ENCODE data around the gene ZNF782.

Gene ZNF782

GRCh38 chr9:96884443-96884842 is 30.1 kb upstream of the ZNF782 start:
- Histone ChIP-seq H2AFZ (ENCODE audit: low read depth) (no peak overlapping the region), H4K20me1 (ENCODE audit: insufficient read depth) (no peaks in the 10 kb centered on the region), H3K9ac (no peak overlapping the region), H3K27me3 (ENCODE audit: insufficient read depth, low read depth) (no peaks in the 10 kb centered on the region), H3K4me2 (no peak overlapping the region), H3K79me2 (ENCODE audit: insufficient read depth, low read depth) (no peaks in the 10 kb centered on the region), H3K4me1 (ENCODE audit: low read depth, poor library complexity, severe bottlenecking) (no peaks in the 10 kb centered on the region), H3K27ac (no peak overlapping the region), H3K36me3 (ENCODE audit: insufficient read depth) (no peaks in the 10 kb centered on the region), H3K4me3 (IDR thresholded peaks at IDR 0.05; ENCODE audit: insufficient read depth, low read depth, low read length) (no peak overlapping the region)
- TF ChIP-seq CTCF (conservative IDR thresholded peaks at IDR 0.05; ENCODE audit: low read depth, low read length) = no peak

- no peaks in the 10 kb centered on the region for H3K4me1 ChIP-seq (ENCODE audit: low read depth, poor library complexity, severe bottlenecking)
- no peak overlapping the region for H3K4me3 ChIP-seq (IDR thresholded peaks at IDR 0.05; ENCODE audit: insufficient read depth, low read depth, low read length)
- no peak overlapping the region for H3K9ac ChIP-seq
- TF ChIP-seq CTCF (conservative IDR thresholded peaks at IDR 0.05; ENCODE audit: low read depth, low read length) = no peak
- no peaks in the 10 kb centered on the region for H3K79me2 ChIP-seq (ENCODE audit: insufficient read depth, low read depth)
- H3K27me3 ChIP-seq (ENCODE audit: insufficient read depth, low read depth) = no peaks in the 10 kb centered on the region
- H4K20me1 ChIP-seq (ENCODE audit: insufficient read depth) = no peaks in the 10 kb centered on the region
- no peak overlapping the region for H3K4me2 ChIP-seq
- H3K36me3 ChIP-seq (ENCODE audit: insufficient read depth) = no peaks in the 10 kb centered on the region
- no peak overlapping the region for H2AFZ ChIP-seq (ENCODE audit: low read depth)
- H3K27ac ChIP-seq = no peak overlapping the region
Measured at GRCh38 chr9:96883922-96884321, 29.6 kb upstream of the ZNF782 start.

GRCh38 chr9:96877269-96877668 is 23.0 kb upstream of the ZNF782 start:
- Histone ChIP-seq H3K27ac (no peak overlapping the region), H3K4me2 (no peak overlapping the region), H3K27me3 (ENCODE audit: insufficient read depth, low read depth) (no peaks in the 10 kb centered on the region), H3K36me3 (ENCODE audit: insufficient read depth) (no peaks in the 10 kb centered on the region), H3K4me1 (ENCODE audit: low read depth, poor library complexity, severe bottlenecking) (no peaks in the 10 kb centered on the region), H3K4me3 (IDR thresholded peaks at IDR 0.05; ENCODE audit: insufficient read depth, low read depth, low read length) (no peak overlapping the region), H4K20me1 (ENCODE audit: insufficient read depth) (no peaks in the 10 kb centered on the region), H3K9ac (no peak overlapping the region), H3K79me2 (ENCODE audit: insufficient read depth, low read depth) (no peaks in the 10 kb centered on the region), H2AFZ (ENCODE audit: low read depth) (no peak overlapping the region)
- TF ChIP-seq CTCF (conservative IDR thresholded peaks at IDR 0.05; ENCODE audit: low read depth, low read length) = no peak

GRCh38 chr9:96875461-96876142 is 21.3 kb upstream of the ZNF782 start:
- no peaks in the 10 kb centered on the region for H3K36me3 ChIP-seq (ENCODE audit: insufficient read depth)
- no peaks in the 10 kb centered on the region for H4K20me1 ChIP-seq (ENCODE audit: insufficient read depth)
- H3K79me2 ChIP-seq (ENCODE audit: insufficient read depth, low read depth) = no peaks in the 10 kb centered on the region
- H3K9ac ChIP-seq = no peak overlapping the region
- no peak overlapping the region for H3K4me3 ChIP-seq (IDR thresholded peaks at IDR 0.05; ENCODE audit: insufficient read depth, low read depth, low read length)
- no peak for TF ChIP-seq CTCF (conservative IDR thresholded peaks at IDR 0.05; ENCODE audit: low read depth, low read length)
- H2AFZ ChIP-seq (ENCODE audit: low read depth) = peak overlapping the region; percentile 48; the same call in 1 of the 2 replicates
- H3K27me3 ChIP-seq (ENCODE audit: insufficient read depth, low read depth) = no peaks in the 10 kb centered on the region
- no peak overlapping the region for H3K27ac ChIP-seq
- H3K4me1 ChIP-seq (ENCODE audit: low read depth, poor library complexity, severe bottlenecking) = no peaks in the 10 kb centered on the region
- H3K4me2 ChIP-seq = 0 out of 2 replicates have a peak overlapping the region, but pooled peaks have one; percentile 25
